ENCODE data around the gene BMERB1. TPM values are rescaled to one million over a fixed set of nuclear protein-coding genes. Genes with fewer than 3 reads are reported as not detected.

BMERB1 gene
- total RNA-seq, 1 donor = 57.2 TPM

DNA sequence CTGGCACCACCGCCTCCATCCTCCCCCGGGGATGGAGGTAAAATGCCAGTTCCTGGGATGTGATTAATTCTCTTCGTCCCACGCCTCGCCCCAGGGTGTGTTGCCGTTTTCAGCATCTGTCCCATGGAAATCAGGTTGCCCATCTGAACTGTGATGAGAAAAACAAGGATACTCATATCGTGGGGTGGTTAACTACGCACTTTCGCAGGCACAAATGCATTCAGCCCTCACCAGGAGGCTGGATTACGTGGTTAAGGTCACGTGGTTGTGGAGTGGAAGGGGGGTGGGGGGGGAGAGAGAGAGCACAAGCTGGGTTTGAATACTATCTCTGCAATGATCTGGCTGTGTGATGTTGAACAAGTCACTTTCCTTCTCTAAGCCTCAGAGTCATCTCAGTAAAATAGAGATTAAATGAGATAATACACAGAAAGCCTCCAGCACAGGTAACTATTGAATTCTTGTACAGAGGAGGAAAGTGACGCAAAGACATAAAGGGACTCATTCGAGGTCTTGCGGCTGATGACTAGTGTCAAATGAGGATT, 74.7 kb downstream of the BMERB1 start:
- H3K4me3 ChIP-seq (ENCODE audit: insufficient read depth, low read length) = no peak overlapping the region
- no peak overlapping the region for H2AFZ ChIP-seq (ENCODE audit: low read length)
- peaks cover 9% of the 10 kb centered on the region for H3K79me2 ChIP-seq (ENCODE audit: insufficient read depth, low read length)
- no peaks in the 10 kb centered on the region for H3K27me3 ChIP-seq (ENCODE audit: insufficient read depth, low read length)
- no peak for DNase-seq (ENCODE audit: insufficient read length, low spot score, missing footprints)
- H3K27ac ChIP-seq (ENCODE audit: low read depth, low read length) = no peak overlapping the region
- peaks cover 3% of the 10 kb centered on the region for H3K36me3 ChIP-seq (ENCODE audit: insufficient read depth, low read length)
- no peak for TF ChIP-seq CTCF (IDR thresholded peaks at IDR 0.05; ENCODE audit: extremely low read depth, low read depth, low read length)
- no peaks in the 10 kb centered on the region for H3K9me3 ChIP-seq (ENCODE audit: low read depth, low read length)
- H3K4me2 ChIP-seq (ENCODE audit: insufficient read depth, low read length) = no peak overlapping the region
- peaks cover 15% of the 10 kb centered on the region for H3K4me1 ChIP-seq (ENCODE audit: insufficient read depth, low read length)
- H4K20me1 ChIP-seq (ENCODE audit: insufficient read depth, low read length) = peaks cover 5% of the 10 kb centered on the region

DNA sequence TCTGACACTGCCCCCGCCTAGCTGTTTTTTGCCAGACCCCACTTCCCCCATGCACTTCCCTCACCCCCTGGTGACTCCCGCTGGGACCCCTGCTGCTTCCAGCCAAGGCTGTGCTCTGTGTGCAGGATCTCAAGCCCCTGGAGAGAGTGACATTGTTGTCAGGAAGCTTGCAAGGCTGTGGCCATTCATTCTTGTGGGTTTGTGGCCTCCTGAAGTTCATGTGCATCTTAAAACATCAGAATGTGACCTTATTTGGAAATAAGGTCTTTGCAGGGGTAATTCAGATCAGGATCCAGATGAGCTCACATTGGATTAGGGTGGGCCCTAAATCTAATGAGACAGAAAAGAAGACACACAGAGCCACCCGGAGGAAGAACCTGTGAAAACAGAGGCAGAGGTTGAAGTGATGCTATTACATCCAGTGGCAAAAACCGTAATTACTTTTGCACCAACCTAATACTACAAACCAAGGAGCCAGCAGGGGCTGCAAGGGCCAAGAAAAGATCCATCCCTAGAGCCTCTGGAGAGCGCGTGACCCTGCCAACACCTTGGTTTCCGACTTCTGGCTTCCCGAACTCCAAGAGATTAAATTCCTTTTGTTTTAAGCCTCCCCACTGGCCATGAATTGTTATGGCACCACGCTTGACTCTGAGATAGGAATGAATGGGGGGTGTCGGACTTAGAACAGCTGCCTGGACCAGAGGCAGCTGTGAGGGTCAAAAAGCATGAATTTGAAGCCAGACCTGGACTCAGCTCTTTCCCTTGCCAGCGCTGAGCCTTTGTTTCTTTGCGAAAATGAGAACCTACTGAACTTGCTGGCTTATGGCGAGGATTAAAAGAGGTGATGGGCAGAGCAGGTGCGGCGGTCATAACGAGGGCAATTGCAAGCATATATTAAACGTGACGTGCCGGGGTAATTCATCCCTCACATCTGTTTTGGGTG, 75.5 kb downstream of the BMERB1 start:
- TF ChIP-seq CTCF (IDR thresholded peaks at IDR 0.05; ENCODE audit: extremely low read depth, low read depth, low read length) = no peak

GRCh38 chr16:15510992-15511391, 76.6 kb downstream of the BMERB1 start:
- Histone ChIP-seq H4K20me1 (ENCODE audit: insufficient read depth, low read length) (peaks cover 5% of the 10 kb centered on the region), H3K27ac (ENCODE audit: low read depth, low read length) (no peak overlapping the region)

More for the DNA sequence above, 75.5 kb downstream of the BMERB1 start:
- Histone ChIP-seq H3K27me3 (ENCODE audit: insufficient read depth, low read length) (no peaks in the 10 kb centered on the region), H3K4me1 (ENCODE audit: insufficient read depth, low read length) (peaks cover 15% of the 10 kb centered on the region), H3K79me2 (ENCODE audit: insufficient read depth, low read length) (peaks cover 9% of the 10 kb centered on the region), H3K27ac (ENCODE audit: low read depth, low read length) (no peak overlapping the region), H3K4me3 (ENCODE audit: insufficient read depth, low read length) (no peak overlapping the region), H4K20me1 (ENCODE audit: insufficient read depth, low read length) (peaks cover 5% of the 10 kb centered on the region), H2AFZ (ENCODE audit: low read length) (no peak overlapping the region), H3K9me3 (ENCODE audit: low read depth, low read length) (no peaks in the 10 kb centered on the region), H3K36me3 (ENCODE audit: insufficient read depth, low read length) (peaks cover 3% of the 10 kb centered on the region), H3K4me2 (ENCODE audit: insufficient read depth, low read length) (no peak overlapping the region)
- no peak for DNase-seq (ENCODE audit: insufficient read length, low spot score, missing footprints)

More at GRCh38 chr16:15510992-15511391, 76.6 kb downstream of the BMERB1 start:
- H3K9me3 ChIP-seq (ENCODE audit: low read depth, low read length) = no peaks in the 10 kb centered on the region
- peaks cover 9% of the 10 kb centered on the region for H3K36me3 ChIP-seq (ENCODE audit: insufficient read depth, low read length)
- H3K4me3 ChIP-seq (ENCODE audit: insufficient read depth, low read length) = no peak overlapping the region
- no peak overlapping the region for H3K4me2 ChIP-seq (ENCODE audit: insufficient read depth, low read length)
- no peak for DNase-seq (ENCODE audit: insufficient read length, low spot score, missing footprints)
- no peak for TF ChIP-seq CTCF (IDR thresholded peaks at IDR 0.05; ENCODE audit: extremely low read depth, low read depth, low read length)
- H3K4me1 ChIP-seq (ENCODE audit: insufficient read depth, low read length) = peaks cover 15% of the 10 kb centered on the region
- no peak overlapping the region for H2AFZ ChIP-seq (ENCODE audit: low read length)
- H3K79me2 ChIP-seq (ENCODE audit: insufficient read depth, low read length) = peaks cover 9% of the 10 kb centered on the region
- no peaks in the 10 kb centered on the region for H3K27me3 ChIP-seq (ENCODE audit: insufficient read depth, low read length)

Measured in osteoblast (primary cell).